Amniotic epithelial cell (primary cell): ENCODE measurements around the gene GFY.
A peak's percentile ranks its signal among the peaks of the same experiment; 100 is the strongest.
"Not testable (repeated sequence)": the region's sequence is repeated elsewhere in the genome, so short reads cannot be mapped to it uniquely, and the experiment has no call there.

Experiments used
- DNase-seq: peaks from one replicate; pipeline ENCODE4 v3.0.0-alpha.2; 2010; ENCODE audit warnings: low read depth

The GFY gene

DNA sequence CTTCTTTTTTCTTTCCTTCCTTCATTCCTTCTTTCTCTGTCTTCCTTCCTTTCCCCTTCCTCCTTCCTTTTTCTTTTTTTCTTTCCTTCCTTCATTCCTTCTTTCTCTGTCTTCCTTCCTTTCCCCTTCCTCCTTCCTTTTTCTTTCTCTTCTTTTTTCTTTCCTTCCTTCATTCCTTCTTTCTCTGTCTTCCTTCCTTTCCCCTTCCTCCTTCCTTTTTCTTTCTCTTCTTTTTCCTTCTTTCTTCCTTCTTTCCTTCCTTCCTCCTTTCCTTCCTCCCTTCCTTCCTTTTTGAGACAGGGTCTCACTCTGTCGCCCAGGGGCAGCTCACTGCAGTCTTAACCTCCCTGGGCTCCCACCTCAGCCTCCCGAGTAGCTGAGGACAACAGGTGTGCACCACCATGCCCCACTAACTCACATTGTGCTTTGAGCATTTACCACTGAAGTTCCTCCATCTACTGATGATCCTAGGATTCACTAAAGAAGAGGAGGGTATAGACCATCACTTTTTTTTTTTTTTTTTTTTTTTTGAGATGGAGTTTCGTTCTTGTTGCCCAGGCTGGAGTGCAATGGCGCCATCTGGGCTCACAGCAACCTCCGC is 19.0 kb downstream of the GFY start:
- not testable (repeated sequence) for DNase-seq

DNA sequence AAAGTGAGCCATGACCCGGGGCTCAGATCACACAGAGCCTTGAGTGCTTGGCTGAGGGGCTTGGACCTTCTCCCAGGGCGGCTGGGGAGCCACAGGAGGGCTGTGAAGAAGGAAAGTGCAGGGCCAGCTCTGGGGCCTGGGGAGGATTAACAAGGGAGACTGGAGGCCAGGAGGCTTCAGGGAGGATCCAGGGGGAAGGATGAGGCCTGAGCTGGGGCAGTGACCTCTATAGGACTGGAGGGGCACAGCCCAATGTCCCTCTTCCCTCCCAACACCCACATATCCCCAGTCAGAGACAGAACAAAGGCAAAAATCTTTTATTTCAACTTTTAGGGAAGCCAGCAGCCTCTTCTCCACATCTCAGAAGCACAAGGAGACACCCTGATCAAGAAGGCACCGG is 20.8 kb downstream of the GFY start:
- no peak for DNase-seq

GRCh38 chr19:49447485-49448431 is 22.6 kb downstream of the GFY start:
- DNase-seq, result peak; percentile 50

DNA sequence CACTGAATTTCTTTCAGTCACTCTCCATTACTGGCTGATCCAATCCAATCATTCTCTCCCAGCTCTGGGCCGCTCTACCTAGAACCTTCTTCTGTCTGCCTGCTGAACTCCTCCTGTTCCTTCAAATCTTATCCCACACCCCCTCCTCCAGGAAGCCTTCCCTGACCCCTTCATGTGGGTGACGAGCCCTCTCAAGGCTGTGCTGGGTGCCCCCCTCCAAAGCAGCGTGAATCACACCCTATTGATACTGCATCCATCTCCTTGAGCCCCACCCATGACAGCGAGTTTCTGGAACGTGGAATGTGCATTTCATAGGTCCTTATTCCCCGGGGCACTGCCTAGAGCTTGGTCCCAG is 23.2 kb downstream of the GFY start:
- DNase-seq, result no peak

DNA sequence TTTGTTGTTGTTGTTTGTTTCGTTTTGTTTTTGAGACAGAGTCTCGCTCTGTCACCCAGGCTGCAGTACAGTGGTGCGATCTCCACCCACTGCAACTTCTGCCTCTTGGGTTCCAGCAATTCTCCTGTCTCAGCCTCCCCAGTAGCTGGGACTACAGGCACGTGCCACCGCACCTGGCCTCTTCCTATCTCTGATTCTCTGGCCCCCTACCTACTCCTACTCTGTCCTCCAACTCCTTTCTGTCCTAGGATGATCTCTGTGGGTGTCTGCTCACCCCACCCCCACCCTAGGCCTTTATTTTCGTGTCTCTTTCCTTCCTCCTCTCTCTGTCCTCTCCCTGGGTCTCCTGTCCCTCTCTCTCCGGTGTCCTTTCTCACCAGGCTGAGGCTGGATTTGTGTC is 25.2 kb downstream of the GFY start:
- no peak for DNase-seq

GRCh38 chr19:49451430-49452181 is 26.4 kb downstream of the GFY start, which contains the start of gene PIH1D1:
Gene PIH1D1 (minus strand): TSS chr19:49451814. CDS start chr19:49451574, 240 bp downstream.
- DNase-seq, result peak; percentile 99

DNA sequence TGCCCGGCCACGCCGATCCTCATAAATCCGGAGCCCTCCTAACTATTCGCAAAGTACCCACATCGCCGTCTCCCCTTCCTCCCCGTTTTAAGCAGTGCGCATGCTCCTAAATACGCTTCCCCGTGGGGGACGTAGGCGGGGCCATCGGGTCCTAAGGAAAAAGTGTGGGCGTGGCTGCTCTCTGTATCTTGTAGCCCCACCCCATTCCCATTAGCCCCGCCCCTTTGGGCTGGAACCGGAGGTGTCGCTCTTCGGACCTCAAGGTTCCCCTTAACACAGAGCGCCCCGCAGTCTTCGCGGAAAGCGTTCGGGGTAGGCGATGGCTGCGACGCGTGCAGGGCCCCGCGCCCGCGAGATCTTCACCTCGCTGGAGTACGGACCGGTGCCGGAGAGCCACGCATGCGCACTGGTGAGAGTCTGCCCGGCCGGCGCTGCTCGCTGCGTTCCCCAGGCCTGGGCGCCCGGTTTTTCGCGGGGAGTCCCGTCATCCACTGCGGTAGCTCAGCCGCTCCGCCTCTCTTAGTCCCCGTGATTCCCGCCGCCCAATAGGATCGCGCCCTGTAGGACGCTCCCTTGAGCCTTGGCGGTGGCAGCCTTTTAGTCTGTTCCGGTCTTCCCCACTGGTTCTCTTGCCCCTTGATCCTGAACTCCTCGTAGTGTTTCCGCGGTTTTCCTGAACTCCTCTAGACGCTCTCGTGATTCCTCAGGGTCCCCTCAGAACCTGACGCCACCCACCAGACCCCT is 28.0 kb downstream of the GFY start, which contains the start of gene ALDH16A1:
Gene ALDH16A1, plus strand, starts transcription at position 213 of the 744 bp plus-strand sequence. Its CDS starts 107 bp downstream, at position 320.
- peak; percentile 95 for DNase-seq

DNA sequence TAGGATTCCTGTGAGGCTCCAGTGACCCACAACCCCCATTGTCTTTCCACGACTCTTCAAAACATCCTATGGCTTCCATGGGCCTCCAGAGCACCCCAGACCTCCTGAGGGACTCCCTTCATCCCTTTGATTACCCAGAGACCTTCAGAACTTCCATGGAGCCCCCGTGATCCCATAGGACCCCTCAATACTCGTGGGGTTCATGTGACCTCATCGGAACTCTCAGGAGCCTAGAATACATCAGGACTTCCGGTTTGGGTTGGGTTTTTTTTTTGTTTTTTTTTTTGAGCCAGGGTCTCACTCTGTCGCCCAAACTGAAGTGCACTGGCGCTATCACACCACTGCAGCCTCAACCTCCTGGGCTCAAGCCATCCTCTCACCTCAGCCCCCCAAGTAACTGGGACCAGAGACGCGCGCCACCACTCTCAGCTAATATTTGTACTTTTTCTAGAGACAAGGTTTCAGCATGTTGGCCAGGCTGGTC is 28.6 kb downstream of the GFY start:
- no peak for DNase-seq

- DNase-seq, result no peak
Observed at GRCh38 chr19:49455773-49456172, 30.6 kb downstream of the GFY start.

DNA sequence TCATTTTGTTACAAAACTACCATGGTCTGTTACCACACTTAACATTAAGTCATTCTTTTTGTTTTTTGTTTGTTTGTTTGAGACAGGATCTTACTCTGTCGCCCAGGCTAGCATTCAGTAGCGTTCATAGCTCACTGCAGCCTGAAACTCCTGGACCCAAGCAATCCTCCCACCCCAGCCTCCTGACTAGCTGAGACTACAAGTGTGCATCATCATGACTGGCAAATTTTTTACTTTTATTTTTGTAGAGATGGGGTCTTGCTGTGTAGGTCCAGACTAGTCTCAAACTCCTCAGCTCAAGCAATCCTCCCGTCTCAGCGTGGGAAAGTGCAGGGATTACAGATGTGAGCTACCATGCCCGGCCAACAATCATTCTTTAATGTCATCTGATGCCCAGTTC is 31.1 kb downstream of the GFY start:
- no peak for DNase-seq

DNA sequence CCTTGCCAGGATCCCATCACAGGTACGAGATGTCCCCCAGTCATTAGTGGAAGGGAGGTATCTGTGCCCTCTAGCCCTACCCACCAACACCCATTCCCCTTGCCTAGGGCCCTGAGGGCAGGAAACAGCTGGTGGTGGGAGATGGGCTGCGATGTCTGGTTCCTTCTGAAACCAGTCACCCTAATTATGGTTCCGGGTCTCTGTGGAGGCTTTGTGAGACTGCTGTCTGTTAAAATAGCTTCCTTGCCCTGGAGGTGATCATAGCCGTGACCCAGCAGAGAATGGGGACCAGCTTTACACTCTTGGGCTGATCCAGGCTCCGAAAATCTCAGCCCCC is 33.3 kb downstream of the GFY start:
- no peak for DNase-seq

GRCh38 chr19:49459388-49459787 is 34.2 kb downstream of the GFY start:
- DNase-seq, result no peak

DNA sequence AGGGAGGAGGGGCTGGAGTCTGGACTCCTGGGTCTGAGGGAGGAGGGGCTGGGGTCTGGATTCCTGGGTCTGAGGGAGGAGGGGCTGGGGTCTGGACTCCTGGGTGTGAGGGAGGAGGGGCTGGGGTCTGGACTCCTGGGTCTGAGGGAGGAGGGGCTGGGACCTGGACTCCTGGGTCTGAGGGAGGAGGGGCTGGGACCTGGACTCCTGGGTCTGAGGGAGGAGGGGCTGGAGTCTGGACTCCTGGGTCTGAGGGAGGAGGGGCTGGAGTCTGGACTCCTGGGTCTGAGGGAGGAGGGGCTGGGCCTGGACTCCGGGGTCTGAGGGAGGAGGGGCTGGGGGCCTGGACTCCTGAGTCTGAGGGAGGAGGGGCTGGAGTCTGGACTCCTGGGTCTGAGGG is 35.9 kb downstream of the GFY start:
- DNase-seq, result not testable (repeated sequence)

GRCh38 chr19:49461656-49462055 is 36.5 kb downstream of the GFY start:
- DNase-seq, result no peak

DNA sequence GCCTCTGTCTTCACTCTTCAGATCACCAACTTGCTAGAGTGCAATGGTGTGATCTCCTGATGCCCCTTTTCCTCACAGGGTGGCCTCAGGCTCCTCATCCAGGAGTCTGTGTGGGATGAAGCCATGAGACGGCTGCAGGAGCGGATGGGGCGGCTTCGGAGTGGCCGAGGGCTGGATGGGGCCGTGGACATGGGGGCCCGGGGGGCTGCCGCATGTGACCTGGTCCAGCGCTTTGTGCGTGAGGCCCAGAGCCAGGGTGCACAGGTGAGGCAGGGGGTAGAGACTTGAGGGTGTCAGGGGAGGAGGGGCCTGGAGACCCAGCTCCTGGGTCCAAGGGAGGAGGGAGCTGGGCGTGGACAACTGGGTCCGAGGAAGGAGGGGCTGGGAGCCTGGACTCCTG is 37.3 kb downstream of the GFY start:
- DNase-seq, result no peak

DNA sequence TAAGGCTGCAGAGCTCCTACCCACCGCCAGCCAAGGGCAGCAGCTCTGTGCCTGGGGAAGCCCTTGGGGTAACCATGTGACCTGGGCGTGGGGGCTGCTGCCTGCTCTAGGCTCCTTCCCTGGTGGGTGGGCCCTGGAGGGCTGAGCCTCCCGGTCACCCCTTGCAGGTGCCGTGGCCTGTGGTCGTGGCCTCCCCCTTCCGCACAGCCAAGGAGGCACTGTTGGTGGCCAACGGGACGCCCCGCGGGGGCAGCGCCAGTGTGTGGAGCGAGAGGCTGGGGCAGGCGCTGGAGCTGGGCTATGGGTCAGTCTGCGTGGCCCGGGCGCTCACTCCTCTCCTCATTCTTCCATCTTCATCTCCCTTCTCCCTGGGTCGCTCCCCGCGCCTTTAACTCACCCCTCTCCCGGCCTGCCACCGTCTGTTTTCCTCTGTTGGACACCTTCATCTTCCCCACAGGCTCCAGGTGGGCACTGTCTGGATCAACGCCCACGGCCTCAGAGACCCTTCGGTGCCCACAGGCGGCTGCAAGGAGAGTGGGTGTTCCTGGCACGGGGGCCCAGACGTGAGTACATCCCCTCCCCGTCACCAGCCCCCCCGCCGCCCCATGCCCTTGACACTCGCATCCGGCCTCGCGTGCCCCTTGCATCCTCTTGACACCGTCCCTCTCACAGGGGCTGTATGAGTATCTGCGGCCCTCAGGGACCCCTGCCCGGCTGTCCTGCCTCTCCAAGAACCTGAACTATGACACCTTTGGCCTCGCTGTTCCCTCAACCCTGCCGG is 39.0 kb downstream of the GFY start:
- no peak for DNase-seq

DNA sequence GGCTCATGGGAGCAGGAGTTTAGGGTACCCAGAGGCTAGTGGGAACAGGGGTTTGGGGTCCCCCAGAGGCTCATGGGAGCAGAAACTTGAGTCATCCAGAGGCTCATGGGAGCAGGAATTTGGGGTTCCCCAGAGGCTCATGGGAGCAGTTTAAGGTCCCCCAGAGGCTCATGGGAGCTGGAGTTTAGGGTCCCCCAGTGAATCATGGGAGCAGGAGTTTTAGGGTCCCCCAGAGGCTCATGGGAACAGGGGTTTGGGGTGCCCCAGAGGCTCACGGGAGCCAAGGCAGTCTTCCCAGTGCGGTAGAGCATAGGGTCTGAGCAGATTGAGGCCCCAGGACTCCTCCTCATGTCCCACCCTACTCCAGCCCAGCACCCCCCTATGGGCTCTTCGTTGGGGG is 40.2 kb downstream of the GFY start:
- DNase-seq, result no peak

DNA sequence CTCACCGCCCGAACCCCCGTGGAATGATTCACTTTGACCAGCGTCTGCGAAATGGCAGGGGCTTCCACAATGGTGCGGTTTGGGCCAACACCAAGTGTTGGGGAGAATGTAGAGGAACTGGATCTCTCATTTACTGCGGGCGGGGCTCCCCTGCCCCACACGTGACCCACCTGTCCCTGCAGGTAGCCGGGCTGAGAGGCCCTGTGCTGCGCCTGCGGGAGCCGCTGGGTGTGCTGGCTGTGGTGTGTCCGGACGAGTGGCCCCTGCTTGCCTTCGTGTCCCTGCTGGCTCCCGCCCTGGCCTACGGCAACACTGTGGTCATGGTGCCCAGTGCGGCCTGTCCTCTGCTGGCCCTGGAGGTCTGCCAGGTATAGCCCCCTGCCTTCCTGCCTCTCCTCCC is 43.0 kb downstream of the GFY start:
- DNase-seq, result no peak

DNA sequence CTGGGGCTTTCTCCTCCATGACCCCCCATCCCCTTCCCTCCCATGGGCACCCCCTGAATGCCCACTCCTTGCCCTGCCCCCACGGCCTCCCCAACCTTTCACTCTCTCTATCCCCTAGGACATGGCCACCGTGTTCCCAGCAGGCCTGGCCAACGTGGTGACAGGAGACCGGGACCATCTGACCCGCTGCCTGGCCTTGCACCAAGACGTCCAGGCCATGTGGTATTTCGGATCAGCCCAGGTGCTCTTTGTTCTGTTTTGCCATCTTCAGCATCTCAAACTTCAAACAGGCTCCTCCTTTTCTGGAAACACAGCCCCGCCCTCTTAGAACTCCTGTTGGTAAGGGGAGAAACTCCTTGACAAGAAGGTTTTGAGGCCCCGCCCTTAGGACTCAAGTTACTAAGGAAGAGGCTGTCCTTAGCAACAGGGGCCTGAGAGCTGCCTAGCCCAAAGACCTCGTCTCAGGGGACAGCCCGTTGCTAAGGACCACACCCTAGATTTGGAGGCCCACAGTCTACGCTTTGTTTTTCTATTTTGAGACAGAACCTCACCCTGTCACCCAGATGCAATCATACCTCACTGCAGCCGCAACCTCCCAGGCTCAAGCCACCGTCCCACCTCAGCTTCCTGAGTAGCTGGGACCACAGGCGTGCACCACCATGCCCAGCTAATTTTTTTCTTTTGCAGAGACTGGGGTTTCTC is 43.7 kb downstream of the GFY start:
- DNase-seq, result no peak

DNA sequence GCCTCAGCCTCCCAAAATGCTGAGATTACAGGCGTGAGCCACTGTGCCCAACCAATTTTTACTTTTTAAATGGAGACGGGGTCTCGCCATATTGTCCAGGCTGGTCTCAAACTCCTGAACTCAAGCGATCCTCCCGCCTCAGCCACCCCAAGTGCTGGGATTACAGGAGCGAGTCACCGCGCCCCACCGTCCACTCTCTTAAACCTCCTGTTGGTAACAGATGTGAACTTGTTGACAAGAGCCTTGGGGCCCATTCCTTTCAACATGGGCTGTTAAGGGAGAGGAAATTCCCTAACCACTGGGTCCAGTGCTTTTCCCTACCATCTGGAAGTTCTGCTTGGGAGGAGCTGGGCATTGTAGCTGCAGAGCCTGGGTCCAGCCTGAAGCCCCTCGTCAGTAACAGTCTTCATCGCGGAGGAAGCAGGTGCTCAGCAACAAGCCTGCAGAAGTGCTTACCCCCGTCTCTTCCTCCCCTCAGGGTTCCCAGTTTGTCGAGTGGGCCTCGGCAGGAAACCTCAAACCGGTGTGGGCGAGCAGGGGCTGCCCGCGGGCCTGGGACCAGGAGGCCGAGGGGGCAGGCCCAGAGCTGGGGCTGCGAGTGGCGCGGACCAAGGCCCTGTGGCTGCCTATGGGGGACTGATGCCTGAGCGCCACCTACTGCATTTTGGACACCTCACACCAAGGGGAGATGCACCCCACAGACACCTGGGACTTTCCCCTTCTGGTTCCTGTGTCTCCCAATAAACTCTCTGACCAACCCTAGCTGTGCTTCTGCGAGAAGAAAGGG is 44.8 kb downstream of the GFY start:
- DNase-seq, result no peak
